GM18499 (cell line): Measurements from ENCODE around the gene VPS8.

ENCODE experiments used
- ATAC-seq: cut with Tn5 transposase; IDR thresholded peaks from one replicate; pipeline ENCODE4 v1.9.1; 2021; ENCODE audit warnings: moderate number of reproducible peaks; ENCODE audit not compliant: insufficient read depth, unreplicated experiment

Gene VPS8

DNA sequence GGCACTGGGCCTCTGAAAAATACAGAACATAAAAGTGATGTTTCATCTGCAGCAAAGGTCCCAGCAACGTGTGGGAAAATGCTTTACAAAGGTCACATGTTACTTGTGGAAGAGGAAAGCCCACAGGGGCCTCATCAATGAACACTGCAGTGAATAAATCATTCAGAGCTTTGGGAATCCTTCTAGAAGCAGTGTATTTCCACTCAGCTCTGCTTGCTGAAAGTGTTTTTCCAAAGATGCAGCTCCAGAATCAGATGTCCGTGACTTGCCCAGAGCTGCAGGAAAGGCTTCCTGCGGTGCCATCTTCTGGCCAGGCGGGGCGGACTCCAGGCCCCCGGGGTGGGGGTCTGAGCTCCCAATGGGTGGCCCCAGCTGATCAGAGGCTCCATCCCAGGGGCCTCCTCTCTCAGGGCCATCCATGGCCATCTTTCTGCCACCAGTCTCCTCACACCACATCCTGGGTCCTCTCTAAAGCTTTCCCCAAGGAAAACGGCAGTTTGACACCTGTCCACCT is 259.4 kb downstream of the VPS8 start:
- ATAC-seq: no peak

DNA sequence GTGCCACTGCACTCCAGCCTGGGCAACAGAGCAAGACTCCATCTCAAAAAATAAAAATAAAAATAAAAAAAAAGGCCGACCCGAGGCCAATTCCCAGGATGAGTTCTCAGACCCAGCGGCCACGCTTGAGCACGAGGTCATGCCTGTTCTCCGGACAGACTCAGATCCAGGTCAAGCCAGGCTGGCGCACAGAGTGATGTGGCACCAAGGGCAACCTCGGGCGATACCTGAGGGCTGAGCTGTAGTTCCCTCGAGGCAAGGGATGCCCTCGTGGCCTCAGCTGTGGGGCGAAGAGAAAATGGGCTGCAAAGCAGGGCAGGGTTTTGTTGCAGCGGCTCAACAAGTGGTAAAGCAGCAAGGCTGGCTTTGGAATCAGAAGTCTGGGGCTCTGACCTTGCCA is 263.6 kb downstream of the VPS8 start:
- no peak for ATAC-seq

DNA sequence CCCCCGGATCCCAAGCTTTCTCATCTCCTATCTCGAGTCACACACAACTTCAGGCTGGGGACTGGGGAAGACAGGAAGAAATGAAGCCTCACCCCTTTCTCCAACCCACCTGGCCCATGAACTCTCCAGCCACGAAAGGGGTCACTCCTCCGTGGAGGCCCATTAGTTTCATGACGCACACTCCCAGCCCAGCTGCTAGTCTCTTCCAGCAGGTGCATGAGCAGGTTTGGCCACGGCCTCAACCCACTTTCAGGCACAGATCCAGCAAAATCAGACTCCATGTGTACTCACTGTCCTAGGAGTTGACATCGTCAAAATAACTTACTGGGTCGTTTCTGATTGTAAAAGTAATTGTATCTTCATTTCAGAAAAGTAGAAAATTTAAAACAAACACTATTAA is 264.3 kb downstream of the VPS8 start:
- ATAC-seq: no peak

DNA sequence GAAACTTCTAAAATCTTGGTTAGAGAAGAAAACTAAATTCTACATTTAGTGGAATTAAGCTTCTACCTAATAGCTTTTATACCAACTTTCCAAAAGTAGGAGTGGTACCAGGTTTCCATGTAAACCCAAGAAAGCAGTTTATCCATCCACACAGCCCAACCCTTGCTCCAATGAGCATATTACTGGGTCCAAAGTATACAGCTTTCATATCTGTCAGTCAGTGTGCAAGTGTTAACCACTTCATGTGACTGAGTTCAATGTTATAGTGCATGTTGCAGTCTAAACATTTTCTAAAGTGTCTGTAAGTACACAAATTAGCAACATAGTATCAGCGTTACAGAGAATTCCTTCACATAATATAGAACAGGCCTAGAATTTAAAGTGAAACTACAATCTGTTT is 267.7 kb downstream of the VPS8 start:
- ATAC-seq: no peak

DNA sequence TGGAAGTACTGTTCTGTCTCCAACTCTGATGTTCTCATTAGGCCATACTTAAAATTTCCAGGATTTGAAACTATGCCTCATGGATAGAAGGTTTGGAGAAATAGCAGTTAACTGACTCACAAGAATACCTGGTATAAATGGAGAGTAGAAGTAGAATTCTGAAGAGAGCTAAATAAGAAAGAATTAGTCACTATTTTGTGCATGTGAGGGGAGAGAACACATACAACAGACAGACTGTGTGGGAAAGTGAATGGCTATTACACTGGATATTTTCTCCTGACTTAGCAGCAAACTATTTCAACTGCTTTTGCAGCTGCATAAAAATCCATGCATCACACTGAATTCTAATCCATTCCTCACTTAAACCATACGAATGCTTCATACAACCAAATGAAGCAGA is 269.6 kb downstream of the VPS8 start:
- no peak for ATAC-seq

DNA sequence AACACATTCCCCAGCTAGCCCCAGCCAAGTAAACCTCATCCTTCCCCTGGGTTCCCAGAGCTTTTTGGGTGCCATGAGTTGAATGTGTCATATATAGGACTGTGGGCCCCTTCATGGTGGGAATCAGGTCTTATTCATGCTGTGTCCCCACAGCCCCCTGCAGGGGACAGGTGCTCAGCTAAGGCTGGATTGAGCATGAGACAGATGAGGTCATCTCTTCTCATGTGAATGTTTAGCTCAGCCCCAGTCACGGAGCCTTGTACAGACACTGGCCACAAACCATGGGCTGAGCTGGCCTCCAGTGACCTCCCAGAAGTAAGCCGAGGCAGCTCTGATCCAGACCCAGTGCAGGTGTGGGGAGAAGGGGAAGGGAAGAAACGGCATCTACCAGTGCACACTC is 270.2 kb downstream of the VPS8 start:
- ATAC-seq: no peak

DNA sequence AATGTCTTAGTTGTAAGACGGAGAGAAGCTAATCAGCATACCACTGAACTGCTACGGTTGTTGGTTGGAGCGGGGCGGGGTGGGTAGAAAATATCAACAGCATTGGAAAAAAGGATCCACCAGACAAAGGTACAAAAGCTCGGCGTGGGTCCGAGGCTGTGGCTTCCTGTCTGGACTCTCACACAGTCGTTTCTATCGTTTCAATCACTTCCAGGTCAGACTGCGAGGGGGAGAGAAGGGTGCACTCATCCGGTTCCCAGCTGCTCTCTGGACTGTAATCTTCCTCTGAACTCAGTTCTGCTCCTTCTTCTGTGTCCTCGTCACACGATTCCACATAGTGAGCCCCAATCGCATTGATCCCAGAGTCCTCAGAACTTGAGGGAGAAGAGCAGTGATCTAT is 270.9 kb downstream of the VPS8 start:
- no peak for ATAC-seq

DNA sequence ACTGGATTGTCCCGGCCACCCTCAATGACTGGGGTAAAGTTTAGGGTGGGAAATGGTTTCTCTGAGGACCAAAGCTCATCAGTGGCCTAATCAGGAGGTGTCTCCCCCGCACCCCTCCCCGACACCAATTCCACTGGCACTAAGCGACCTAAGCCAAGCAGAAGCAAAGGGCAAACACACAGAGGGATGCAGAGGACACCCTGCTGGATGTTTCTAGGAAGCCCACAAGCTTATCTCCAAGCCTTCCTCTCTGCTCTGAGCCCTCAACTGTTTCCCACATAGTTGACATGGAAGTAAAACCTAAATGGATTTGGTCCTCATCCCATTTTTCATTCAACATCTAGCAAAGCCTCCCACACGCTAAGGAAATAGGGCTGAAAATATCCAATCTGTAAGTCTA is 272.4 kb downstream of the VPS8 start:
- no peak for ATAC-seq

DNA sequence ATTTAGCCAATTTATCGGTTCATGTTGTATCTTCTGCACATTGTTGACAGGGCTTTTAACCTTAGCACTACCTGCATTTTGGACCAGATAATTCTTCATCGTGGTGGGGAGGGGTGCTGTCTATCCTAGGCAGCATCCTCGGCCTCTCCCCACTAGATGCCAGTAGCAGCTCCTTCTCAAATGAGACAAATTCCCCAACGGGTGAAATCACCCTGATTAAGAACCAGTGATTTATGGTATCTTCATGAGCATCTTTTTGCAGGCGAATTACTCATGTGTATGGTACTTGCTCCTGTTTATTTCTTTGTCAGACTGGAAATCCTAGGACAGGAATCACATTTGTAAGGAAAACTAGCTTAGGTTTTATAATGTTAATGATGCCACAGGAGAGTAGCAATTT is 272.9 kb downstream of the VPS8 start:
- ATAC-seq: no peak

DNA sequence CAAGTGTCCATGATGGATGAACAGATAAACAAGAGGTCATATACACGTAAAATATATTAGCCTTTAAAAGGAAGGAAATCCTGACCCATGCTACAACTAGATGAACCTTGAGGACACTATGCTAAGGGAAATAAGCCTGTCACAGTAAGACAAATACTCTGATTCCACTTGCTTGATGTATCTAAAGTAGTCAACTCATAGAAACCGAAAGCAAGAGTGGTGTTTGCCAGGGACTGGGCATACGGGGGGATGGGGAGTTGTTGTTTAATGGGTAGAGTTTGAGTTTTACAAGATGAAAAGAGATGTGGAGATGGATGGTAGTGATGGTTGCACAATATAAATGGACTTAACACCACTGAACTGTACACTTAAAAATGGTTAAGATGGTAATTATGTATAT is 275.5 kb downstream of the VPS8 start:
- ATAC-seq: no peak

DNA sequence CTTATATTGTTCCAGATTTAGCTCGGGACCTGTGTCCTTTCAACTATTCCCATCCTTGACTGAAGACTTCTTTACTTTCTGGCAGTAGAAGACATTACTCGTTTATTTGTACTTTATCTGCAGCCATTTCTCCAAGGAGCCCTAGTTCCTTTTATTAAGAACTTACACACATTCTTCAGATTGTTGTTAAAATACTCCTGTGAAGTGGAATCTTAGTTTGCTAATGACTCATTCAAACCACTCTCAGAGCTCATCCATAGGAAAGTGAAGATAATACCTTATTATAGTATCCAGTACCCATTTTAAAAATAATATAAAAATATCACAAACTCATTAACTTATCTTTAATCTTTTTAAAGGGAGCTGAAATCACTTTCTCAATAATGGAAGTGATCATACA is 277.4 kb downstream of the VPS8 start:
- no peak for ATAC-seq

DNA sequence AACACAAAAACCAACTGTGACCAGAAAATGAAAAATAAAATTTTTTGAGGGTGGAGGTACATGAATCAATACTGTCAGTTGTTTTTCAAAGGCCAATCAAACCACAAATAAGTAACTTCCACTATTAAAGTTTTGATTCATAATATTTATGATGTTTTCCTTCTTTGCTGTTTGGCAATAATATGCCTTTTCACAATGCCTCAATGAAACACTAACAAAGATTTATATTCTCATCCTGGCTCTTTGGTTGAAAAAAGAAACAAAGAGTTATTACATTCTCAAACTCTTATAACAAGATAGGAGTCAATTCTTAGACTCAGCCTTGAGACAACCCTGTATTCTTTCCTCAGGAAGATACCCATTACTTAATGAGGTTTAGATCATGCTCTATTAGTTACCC is 277.8 kb downstream of the VPS8 start:
- no peak for ATAC-seq

DNA sequence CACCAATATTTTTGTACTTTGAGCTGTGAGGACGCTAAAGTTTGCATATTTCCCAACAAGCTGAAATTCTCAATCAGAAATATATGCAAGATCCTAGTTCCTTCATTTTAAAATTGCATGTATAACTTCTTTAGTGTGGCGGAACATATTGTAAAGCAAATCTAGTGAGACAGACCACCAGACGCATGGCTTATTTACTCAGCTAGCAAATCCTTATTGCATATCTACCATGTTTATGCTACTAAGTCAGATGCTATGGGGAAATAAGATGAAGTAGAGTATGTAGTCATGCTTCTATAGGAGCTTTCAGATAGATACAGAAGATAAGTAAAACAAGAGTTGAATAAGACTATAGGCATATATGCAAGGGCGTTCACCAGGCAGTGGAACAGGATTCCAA is 278.8 kb downstream of the VPS8 start:
- no peak for ATAC-seq

DNA sequence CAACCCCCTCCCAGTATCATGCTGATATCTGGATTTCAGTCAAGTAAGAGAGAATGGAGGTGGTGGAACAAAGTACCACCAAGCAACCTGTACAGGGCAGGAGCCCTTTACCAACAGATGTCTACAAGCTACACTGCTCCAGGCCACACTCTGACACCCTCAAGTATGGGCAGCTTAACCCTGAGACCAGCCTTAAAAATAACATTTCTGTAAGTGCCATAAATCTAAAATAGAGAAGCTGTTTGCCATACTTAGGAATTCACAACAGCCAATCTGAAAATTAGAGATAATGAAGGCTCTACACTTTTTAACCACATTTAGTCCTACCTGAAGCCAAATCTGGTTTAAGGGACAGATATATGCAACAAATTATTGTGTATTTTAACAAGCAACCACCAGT is 281.1 kb downstream of the VPS8 start:
- no peak for ATAC-seq

DNA sequence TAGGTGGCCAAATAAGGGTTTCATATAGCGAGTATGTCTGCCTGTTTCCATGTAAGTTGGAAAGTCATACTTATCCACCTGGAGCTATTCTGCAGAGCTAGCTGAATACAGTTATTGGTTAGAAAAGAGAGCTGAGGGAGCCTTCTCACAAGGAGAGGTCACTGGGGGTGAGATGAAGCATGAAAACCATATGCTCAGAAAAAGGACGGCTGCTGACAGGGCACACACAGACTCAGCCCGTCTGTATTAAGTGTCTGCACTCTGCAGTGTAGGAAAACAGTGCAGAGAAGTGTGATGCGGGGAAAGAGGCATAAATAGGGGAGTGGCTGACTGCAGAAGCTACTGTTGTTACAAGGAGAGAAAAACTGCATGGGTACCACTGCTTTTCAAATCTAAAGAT is 282.7 kb downstream of the VPS8 start:
- ATAC-seq: no peak
